Measurements from ENCODE around the gene ATP8B4. TPM values are rescaled to one million over a fixed set of nuclear protein-coding genes. Genes with fewer than 3 reads are reported as not detected.

ATP8B4 gene
- total and polyA plus RNA-seq, 10 of the 15 experiments (the other 5 are each of a cell fraction or from before 2014, with no cell fraction given): 0.02 to 0.94 (median 0.19) TPM

DNA sequence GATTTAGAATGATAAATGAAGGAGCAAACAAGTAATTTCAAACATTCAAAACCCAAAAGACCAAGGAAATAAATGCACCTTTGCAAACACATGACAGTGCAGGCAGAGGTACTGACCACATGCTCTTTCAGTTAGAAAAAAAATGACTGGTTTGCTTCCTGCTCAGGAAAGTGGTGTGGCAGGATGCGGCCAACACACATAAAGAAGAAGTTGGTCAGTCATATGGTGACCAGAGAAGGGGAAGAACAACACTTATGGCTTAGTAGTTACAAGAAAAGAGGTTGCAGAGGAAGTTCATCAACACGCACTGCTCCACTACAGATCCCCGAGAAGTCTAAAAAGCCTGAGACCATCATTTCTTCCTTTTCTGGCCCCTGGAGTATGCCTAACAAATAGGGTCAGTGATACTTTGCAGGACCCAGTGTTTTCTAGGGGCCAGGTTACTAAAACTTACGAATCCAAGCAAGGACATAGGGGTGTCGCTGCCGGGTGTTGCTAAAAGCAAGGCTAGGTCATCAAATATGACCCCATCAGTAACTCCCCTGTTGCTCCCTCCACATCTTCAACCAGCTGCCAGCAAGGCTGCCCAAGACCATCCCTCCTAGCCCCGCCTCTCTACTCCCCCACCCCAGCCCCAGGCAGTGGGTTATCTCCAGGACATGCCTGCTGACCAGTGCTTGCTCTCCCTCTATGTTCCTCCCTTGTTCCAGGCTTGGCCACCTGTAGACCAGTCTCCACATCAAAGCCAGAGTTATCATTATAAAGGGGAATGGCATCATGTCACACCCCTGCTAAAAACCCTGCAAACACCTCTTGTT, 11.2 kb downstream of the ATP8B4 start:
- Histone ChIP-seq H3K4me1 (ENCODE audit: control insufficient read depth, insufficient read depth, low read length) (peaks cover 22% of the 10 kb centered on the region), H3K4me3 (no peak overlapping the region), H3K79me2 (ENCODE audit: control insufficient read depth, insufficient read depth, low read length) (no peaks in the 10 kb centered on the region), H3K9ac (ENCODE audit: control insufficient read depth, insufficient read depth, low read length) (no peak overlapping the region), H2AFZ (ENCODE audit: control insufficient read depth, low read depth, low read length) (no peak overlapping the region), H3K9me3 (replicated peaks; ENCODE audit: control insufficient read depth, insufficient read depth, low read length) (no peaks in the 10 kb centered on the region), H3K27me3 (replicated peaks in 1 of 2; ENCODE audit: control insufficient read depth in 2 of 2, insufficient read depth in 2 of 2, low read length in 1 of 2) (peaks cover 0 to 3% of the 10 kb centered on the region in 2 experiments; a peak in 2 of 4 replicates), H3K4me2 (ENCODE audit: control insufficient read depth, insufficient read depth) (peak overlapping the region; percentile 54), H3K36me3 (ENCODE audit: control insufficient read depth in 2 of 2, insufficient read depth in 2 of 2, low read length in 1 of 2) (no peaks in the 10 kb centered on the region), H4K20me1 (ENCODE audit: control insufficient read depth, insufficient read depth) (no peaks in the 10 kb centered on the region), H3K27ac (ENCODE audit: control insufficient read depth, insufficient read depth) (no peak overlapping the region)
- in situ Hi-C loops (cut with MboI): no loop called here
- DNase-seq (ENCODE audit: low read depth, low spot score) (peak; percentile 68), ATAC-seq (peak; percentile 97), FAIRE-seq (peak; percentile 75)
- SMC1A ChIA-PET (ENCODE audit: uncharacterized antibody, unreplicated experiment): no interaction called here
- intact Hi-C loops (cut with micrococcal nuclease; ENCODE audit: unreplicated experiment): no loop called here
- POLR2A ChIA-PET: no interaction called here
- BruUV-seq (replicated peaks): no TSS peak
- RAD21 ChIA-PET (ENCODE audit: unreplicated experiment): no interaction called here
- CTCF ChIA-PET: interaction anchor here (0.7 to 1.4 kb wide), 2 partner anchors 208 to 438 kb away, joined by 3 to 5 read pairs; no protein-coding TSS in a partner anchor
- WGBS (ENCODE audit: insufficient coverage, insufficient replicate concordance, low lambda C conversion rate, missing lambda C conversion rate): 0% methylated on average over 7 of the region's 7 CpGs
- TF ChIP-seq, protein P1, sequence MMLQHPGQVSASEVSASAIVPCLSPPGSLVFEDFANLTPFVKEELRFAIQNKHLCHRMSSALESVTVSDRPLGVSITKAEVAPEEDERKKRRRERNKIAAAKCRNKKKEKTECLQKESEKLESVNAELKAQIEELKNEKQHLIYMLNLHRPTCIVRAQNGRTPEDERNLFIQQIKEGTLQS (IDR thresholded peaks at IDR 0.05; ENCODE audit: borderline replicate concordance, extremely low read depth, low read depth, low read length): no peak
- no peak for TF ChIP-seq ASH2L (IDR thresholded peaks at IDR 0.05; ENCODE audit: borderline replicate concordance, low read depth)
- peak; percentile 17; the same call in 1 of the 2 replicates for TF ChIP-seq MEF2A (IDR thresholded peaks at IDR 0.05; ENCODE audit: insufficient read depth, low read depth, low read length)
- TF ChIP-seq, protein P2, sequence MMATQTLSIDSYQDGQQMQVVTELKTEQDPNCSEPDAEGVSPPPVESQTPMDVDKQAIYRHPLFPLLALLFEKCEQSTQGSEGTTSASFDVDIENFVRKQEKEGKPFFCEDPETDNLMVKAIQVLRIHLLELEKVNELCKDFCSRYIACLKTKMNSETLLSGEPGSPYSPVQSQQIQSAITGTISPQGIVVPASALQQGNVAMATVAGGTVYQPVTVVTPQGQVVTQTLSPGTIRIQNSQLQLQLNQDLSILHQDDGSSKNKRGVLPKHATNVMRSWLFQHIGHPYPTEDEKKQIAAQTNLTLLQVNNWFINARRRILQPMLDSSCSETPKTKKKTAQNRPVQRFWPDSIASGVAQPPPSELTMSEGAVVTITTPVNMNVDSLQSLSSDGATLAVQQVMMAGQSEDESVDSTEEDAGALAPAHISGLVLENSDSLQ (IDR thresholded peaks at IDR 0.05): no peak
- no peak for TF ChIP-seq ZNF274 (IDR thresholded peaks at IDR 0.05; ENCODE audit: insufficient read depth, insufficient read length)
- no peak for TF ChIP-seq KDM1A (IDR thresholded peaks at IDR 0.05; ENCODE audit: borderline replicate concordance)
- no peak for TF ChIP-seq NRF1 (conservative IDR thresholded peaks at IDR 0.05; ENCODE audit: low read depth, low read length)
- TF ChIP-seq, protein P3, sequence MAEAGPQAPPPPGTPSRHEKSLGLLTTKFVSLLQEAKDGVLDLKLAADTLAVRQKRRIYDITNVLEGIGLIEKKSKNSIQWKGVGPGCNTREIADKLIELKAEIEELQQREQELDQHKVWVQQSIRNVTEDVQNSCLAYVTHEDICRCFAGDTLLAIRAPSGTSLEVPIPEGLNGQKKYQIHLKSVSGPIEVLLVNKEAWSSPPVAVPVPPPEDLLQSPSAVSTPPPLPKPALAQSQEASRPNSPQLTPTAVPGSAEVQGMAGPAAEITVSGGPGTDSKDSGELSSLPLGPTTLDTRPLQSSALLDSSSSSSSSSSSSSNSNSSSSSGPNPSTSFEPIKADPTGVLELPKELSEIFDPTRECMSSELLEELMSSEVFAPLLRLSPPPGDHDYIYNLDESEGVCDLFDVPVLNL (IDR thresholded peaks at IDR 0.05; ENCODE audit: low read depth, low read length): no peak
- no peak for TF ChIP-seq SMARCA5 (IDR thresholded peaks at IDR 0.05)
- no peak for TF ChIP-seq LARP7 (IDR thresholded peaks at IDR 0.05)
- TF ChIP-seq MTA3 (IDR thresholded peaks at IDR 0.05; ENCODE audit: borderline replicate concordance, low read length): no peak; the same call in 1 of the 2 replicates
- TF ChIP-seq NR2F1 (conservative IDR thresholded peaks at IDR 0.05): peak; percentile 67; the same call in 1 of the 2 replicates
- no peak for TF ChIP-seq SMAD5 (IDR thresholded peaks at IDR 0.05; ENCODE audit: low read depth)
- TF ChIP-seq, protein P4, sequence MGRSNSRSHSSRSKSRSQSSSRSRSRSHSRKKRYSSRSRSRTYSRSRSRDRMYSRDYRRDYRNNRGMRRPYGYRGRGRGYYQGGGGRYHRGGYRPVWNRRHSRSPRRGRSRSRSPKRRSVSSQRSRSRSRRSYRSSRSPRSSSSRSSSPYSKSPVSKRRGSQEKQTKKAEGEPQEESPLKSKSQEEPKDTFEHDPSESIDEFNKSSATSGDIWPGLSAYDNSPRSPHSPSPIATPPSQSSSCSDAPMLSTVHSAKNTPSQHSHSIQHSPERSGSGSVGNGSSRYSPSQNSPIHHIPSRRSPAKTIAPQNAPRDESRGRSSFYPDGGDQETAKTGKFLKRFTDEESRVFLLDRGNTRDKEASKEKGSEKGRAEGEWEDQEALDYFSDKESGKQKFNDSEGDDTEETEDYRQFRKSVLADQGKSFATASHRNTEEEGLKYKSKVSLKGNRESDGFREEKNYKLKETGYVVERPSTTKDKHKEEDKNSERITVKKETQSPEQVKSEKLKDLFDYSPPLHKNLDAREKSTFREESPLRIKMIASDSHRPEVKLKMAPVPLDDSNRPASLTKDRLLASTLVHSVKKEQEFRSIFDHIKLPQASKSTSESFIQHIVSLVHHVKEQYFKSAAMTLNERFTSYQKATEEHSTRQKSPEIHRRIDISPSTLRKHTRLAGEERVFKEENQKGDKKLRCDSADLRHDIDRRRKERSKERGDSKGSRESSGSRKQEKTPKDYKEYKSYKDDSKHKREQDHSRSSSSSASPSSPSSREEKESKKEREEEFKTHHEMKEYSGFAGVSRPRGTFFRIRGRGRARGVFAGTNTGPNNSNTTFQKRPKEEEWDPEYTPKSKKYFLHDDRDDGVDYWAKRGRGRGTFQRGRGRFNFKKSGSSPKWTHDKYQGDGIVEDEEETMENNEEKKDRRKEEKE (IDR thresholded peaks at IDR 0.05): no peak
- 0 out of 2 replicates have a peak, but pooled peaks have one; percentile 54 for TF ChIP-seq TCF3 (IDR thresholded peaks at IDR 0.05; ENCODE audit: borderline replicate concordance, insufficient read depth, low read depth, low read length)
- no peak for TF ChIP-seq MYB (IDR thresholded peaks at IDR 0.05; ENCODE audit: borderline replicate concordance, low read depth, low read length)
- TF ChIP-seq CHD4 (IDR thresholded peaks at IDR 0.05): no peak
- TF ChIP-seq CHD2 (IDR thresholded peaks at IDR 0.05; ENCODE audit: borderline replicate concordance, low read depth, low read length): no peak
- TF ChIP-seq FOXK2 (IDR thresholded peaks at IDR 0.05): no peak
- TF ChIP-seq SP1 (IDR thresholded peaks at IDR 0.05; ENCODE audit: low read depth, low read length): no peak

Measured in GM12878 (cell line).